K562 (cell line): ENCODE measurements around the gene ZNF235. TPM values are rescaled to one million over a fixed set of nuclear protein-coding genes. Genes with fewer than 3 reads are reported as not detected.
A peak's percentile ranks its signal among the peaks of the same experiment; 100 is the strongest.

ENCODE experiments used
- ESRRA ChIP-seq: fragments of 450-650 bp; IDR thresholded peaks from 2 replicates; pipeline ENCODE4 v1.6.1; 2014; ENCODE audit warnings: low read depth, mild to moderate bottlenecking, moderate library complexity, borderline replicate concordance
- NFIC ChIP-seq: fragments of 450-650 bp; IDR thresholded peaks from 2 replicates; pipeline ENCODE4 v1.6.1; 2017; ENCODE audit warnings: mild to moderate bottlenecking, inconsistent platforms
- NR2C2 ChIP-seq, 2 experiments: fragments of 200-800 bp in 1 of 2; sonication (Bioruptor generic) in 1 of 2; sonication (generic) in 1 of 2; formaldehyde crosslinking in 1 of 2; IDR thresholded peaks; 2 replicates each; pipeline versions ENCODE4 v1.6.1 to v1.8.0; 2016 to 2022; ENCODE audit warnings: mild to moderate bottlenecking in 1 of 2, missing compliant biosample characterization in 1 of 2, missing genetic modification characterization in 1 of 2, missing genetic modification reagents in 1 of 2
- NR4A1 ChIP-seq, 2 experiments: fragments of 250-450 bp in 1 of 2; fragments of 450-650 bp in 1 of 2; sonication (Bioruptor Pico) in 1 of 2; IDR thresholded peaks; 2 replicates each; pipeline versions ENCODE4 v1.4.0 to v1.6.1; 2016 to 2020; ENCODE audit warnings: mild to moderate bottlenecking in 2 of 2, missing compliant biosample characterization in 1 of 2, missing genetic modification characterization in 1 of 2, moderate library complexity in 1 of 2
- PHB2 ChIP-seq: fragments of 450-650 bp; IDR thresholded peaks from 2 replicates; pipeline ENCODE4 v1.6.1; 2017; ENCODE audit warnings: low read depth
- PURB ChIP-seq: sonication (generic); formaldehyde crosslinking; IDR thresholded peaks from 2 replicates; pipeline ENCODE4 v1.9.0; 2021; ENCODE audit warnings: low read depth, mild to moderate bottlenecking, missing genetic modification reagents
- RBM14 ChIP-seq: fragments of 200-400 bp; formaldehyde crosslinking; IDR thresholded peaks from 2 replicates; pipeline ENCODE4 v1.6.1; 2018; ENCODE audit warnings: low read depth, mild to moderate bottlenecking, low read length, moderate library complexity, borderline replicate concordance; ENCODE audit not compliant: insufficient read depth
- SREBF1 ChIP-seq: fragments of 150-350 bp; IDR thresholded peaks from 2 replicates; pipeline ENCODE4 v1.6.1; 2014; ENCODE audit warnings: antibody characterized with exemption, low read depth, low read length, borderline replicate concordance
- SREBF2 ChIP-seq: sonication (generic); formaldehyde crosslinking; IDR thresholded peaks from 2 replicates; pipeline ENCODE4 v1.4.0; 2020; ENCODE audit warnings: mild to moderate bottlenecking, missing genetic modification reagents
- TFAP4 ChIP-seq: sonication (generic); formaldehyde crosslinking; IDR thresholded peaks from 2 replicates; pipeline ENCODE4 v1.8.0; 2022; ENCODE audit warnings: missing genetic modification reagents, mild to moderate bottlenecking, moderate library complexity, borderline replicate concordance
- ZBTB7A ChIP-seq: IDR thresholded peaks from 2 replicates; pipeline ENCODE4 v1.6.1; 2011; ENCODE audit warnings: low read depth, mild to moderate bottlenecking, low read length, moderate library complexity, borderline replicate concordance; ENCODE audit not compliant: control insufficient read depth
- ZNF316 ChIP-seq: fragments of 450-650 bp; IDR thresholded peaks from 2 replicates; pipeline ENCODE4 v1.6.1; 2016
- polyA plus RNA-seq, 8 experiments: library from polyadenylated mRNA; depleted of rRNA in 4 of 8; stranded (reverse) in 5 of 8; unstranded in 3 of 8; fragments of >200 nt; fragmentation: Nextera tagmentation in 2 of 8; fragmentation: Illumina TruSeq in 1 of 8; extraction: Ambion mirVana in 2 of 8; extraction: Trizol in 1 of 8; gene quantifications; 2 replicates each; pipeline versions ENCODE4 v1.2.1 to v1.2.3, GENCODE V29; 2011 to 2014; ENCODE audit warnings: inconsistent platforms in 1 of 8, missing spikeins in 1 of 8
- total RNA-seq, 7 experiments: library from RNA; depleted of rRNA in 6 of 7; stranded (reverse); fragments of >200 nt in 6 of 7; fragmentation: Illumina TruSeq in 2 of 7; extraction: Trizol in 2 of 7; gene quantifications; 2 replicates each; pipeline versions ENCODE4 v1.2.1 to v1.2.3, GENCODE V29; 2011 to 2021; ENCODE audit warnings: low replicate concordance in 1 of 7

Gene ZNF235
- total and polyA plus RNA-seq, 9 of the 15 experiments (the other 6 are each of a cell fraction or from before 2014, with no cell fraction given), result 0.68 to 2.9 (median 1.3) TPM

GRCh38 chr19:44304659-44305193 is at the start of gene ZNF235 (continued):
- peak; percentile 26; the same call in 1 of the 2 replicates for TF ChIP-seq NR2C2 (CRISPR knock-in tag; IDR thresholded peaks at IDR 0.05)
- TF ChIP-seq NR2C2 (tag; IDR thresholded peaks at IDR 0.05), result peak; percentile 93
- TF ChIP-seq NR4A1 (CRISPR knock-in tag; IDR thresholded peaks at IDR 0.05), result no peak
- TF ChIP-seq NR4A1 (tag; IDR thresholded peaks at IDR 0.05), result no peak
- TF ChIP-seq ESRRA, result 0 out of 2 replicates have a peak, but pooled peaks have one; percentile 39
- TF ChIP-seq NFIC, result peak; percentile 55
- peak; percentile 58; the same call in 1 of the 2 replicates for TF ChIP-seq ZBTB7A
- TF ChIP-seq PURB (CRISPR knock-in tag), result no peak
- TF ChIP-seq SREBF2 (CRISPR knock-in tag), result no peak
- no peak for TF ChIP-seq SREBF1
- TF ChIP-seq TFAP4 (CRISPR knock-in tag), result peak; percentile 97
- no peak for TF ChIP-seq RBM14
- TF ChIP-seq ZNF316, result peak; percentile 24; the same call in 1 of the 2 replicates
- no peak for TF ChIP-seq PHB2
